ENCODE results near the gene HOXC6.

Gene HOXC6

DNA sequence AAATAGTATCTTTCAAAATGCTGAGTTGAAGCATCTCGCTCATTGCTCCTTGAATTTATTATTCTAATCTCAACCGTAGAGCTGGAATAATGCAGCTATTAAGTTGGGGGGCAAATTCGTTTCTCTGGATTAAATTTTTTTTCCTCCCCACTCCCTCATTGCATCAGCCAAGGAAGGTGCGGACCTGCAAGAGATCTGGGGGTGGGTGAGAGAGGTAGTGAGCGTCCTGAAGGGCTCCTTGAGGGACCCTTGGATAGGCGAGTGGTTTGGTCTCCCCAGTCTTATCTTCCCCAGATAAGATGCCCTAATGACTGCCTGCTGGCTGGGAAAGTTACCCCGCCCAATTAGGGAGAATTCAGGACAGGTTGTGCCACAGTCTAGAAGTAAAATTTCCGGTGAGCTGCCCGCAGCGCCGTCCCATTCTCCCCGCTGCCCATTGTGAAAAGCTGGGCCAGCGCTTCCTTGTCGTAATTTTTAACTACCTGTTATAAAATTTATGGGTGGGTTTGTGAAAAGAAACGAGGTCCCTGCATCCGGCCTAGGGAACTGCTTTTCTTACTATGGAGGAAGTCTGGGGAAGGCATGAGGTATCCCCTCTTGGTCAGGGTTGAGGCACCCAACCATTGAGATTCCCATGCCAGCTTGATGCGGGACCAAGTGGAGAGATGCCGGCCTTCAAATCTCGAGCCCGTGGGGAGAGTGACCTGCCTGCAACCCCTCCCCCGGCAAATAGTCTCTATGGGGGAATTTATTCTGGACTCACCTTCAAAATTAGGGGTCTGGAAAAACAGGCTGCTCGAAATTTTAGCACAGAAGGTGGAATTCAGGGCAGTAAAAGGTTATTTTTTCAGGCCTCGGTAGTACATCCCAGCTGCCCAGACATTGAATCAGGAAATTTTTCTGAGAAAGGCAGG is 13.0 kb upstream of the HOXC6 start:
- Histone ChIP-seq H3K27ac (replicated peaks) (no peak overlapping the region), H3K27me3 (ENCODE audit: insufficient read depth, poor library complexity, severe bottlenecking) (peaks cover 62% of the 10 kb centered on the region), H3K4me3 (replicated peaks; ENCODE audit: insufficient read depth, low read length) (no peak overlapping the region)
- no peak for DNase-seq (ENCODE audit: low read depth in 1 of 2, low spot score in 1 of 2)
- TF ChIP-seq SPI1 (IDR thresholded peaks at IDR 0.05; ENCODE audit: borderline replicate concordance, low read depth) (no peak), POLR2AphosphoS5 (IDR thresholded peaks at IDR 0.05; ENCODE audit: low read depth) (no peak), GABPA (IDR thresholded peaks at IDR 0.05; ENCODE audit: low read depth) (no peak), REST (IDR thresholded peaks at IDR 0.05; ENCODE audit: insufficient replicate concordance, low read depth) (no peak), CTCF (IDR thresholded peaks at IDR 0.05; ENCODE audit: insufficient read depth, low read length) (no peak)

GRCh38 chr12:54016051-54016450 is 12.2 kb upstream of the HOXC6 start:
- Histone ChIP-seq H3K4me3 (replicated peaks; ENCODE audit: insufficient read depth, low read length) (no peak overlapping the region), H3K27me3 (ENCODE audit: insufficient read depth, poor library complexity, severe bottlenecking) (peaks cover 56% of the 10 kb centered on the region), H3K27ac (replicated peaks) (no peak overlapping the region)
- DNase-seq (ENCODE audit: low read depth in 1 of 2, low spot score in 1 of 2), result no peak
- TF ChIP-seq REST (IDR thresholded peaks at IDR 0.05; ENCODE audit: insufficient replicate concordance, low read depth) (no peak), CTCF (IDR thresholded peaks at IDR 0.05; ENCODE audit: insufficient read depth, low read length) (no peak), SPI1 (IDR thresholded peaks at IDR 0.05; ENCODE audit: borderline replicate concordance, low read depth) (no peak), GABPA (IDR thresholded peaks at IDR 0.05; ENCODE audit: low read depth) (no peak), POLR2AphosphoS5 (IDR thresholded peaks at IDR 0.05; ENCODE audit: low read depth) (no peak)

DNA sequence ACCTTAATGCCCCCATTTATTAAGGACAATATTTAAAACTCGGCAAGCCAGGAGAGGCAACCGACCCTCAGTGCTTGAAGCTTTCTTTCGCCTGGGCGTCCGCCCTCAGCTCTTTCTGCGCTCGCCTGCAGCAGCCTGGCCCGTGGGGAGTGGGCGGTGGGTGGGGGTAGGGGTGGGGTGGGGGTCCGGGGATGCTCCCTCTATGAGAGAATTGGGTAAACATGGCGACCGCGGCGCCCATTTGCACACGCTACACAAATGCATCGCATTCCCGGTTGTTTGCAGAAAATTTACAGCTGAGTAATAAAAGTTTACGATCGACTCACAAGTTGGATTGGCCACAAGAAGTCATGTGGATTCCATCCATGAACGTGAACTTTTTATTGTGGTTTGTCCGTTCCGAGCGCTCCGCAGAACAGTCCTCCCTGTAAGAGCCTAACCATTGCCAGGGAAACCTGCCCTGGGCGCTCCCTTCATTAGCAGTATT is 11.7 kb upstream of the HOXC6 start:
- TF ChIP-seq REST (IDR thresholded peaks at IDR 0.05; ENCODE audit: insufficient replicate concordance, low read depth) (no peak), GABPA (IDR thresholded peaks at IDR 0.05; ENCODE audit: low read depth) (no peak), POLR2AphosphoS5 (IDR thresholded peaks at IDR 0.05; ENCODE audit: low read depth) (no peak), SPI1 (IDR thresholded peaks at IDR 0.05; ENCODE audit: borderline replicate concordance, low read depth) (no peak), CTCF (IDR thresholded peaks at IDR 0.05; ENCODE audit: insufficient read depth, low read length) (no peak)
- DNase-seq (ENCODE audit: low read depth in 1 of 2, low spot score in 1 of 2), result no peak
- H3K27me3 ChIP-seq (ENCODE audit: insufficient read depth, poor library complexity, severe bottlenecking), result peaks cover 52% of the 10 kb centered on the region

More for the DNA sequence above, 11.7 kb upstream of the HOXC6 start:
- Histone ChIP-seq H3K27ac (replicated peaks) (no peak overlapping the region), H3K4me3 (replicated peaks; ENCODE audit: insufficient read depth, low read length) (no peak overlapping the region)
